DND-41 (cell line): ENCODE measurements around the gene RNF39.

ENCODE experiments used
- CTCF ChIP-seq: IDR thresholded peaks from 2 replicates; pipeline ENCODE4 v1.5.1; 2012; ENCODE audit warnings: borderline replicate concordance, low read length, moderate library complexity, mild to moderate bottlenecking; ENCODE audit not compliant: poor library complexity, severe bottlenecking; ENCODE audit errors: extremely low read depth
- EZH2 ChIP-seq: IDR thresholded peaks from 3 replicates; pipeline ENCODE4 v1.6.1; 2012; ENCODE audit warnings: borderline replicate concordance, low read depth, mild to moderate bottlenecking, moderate library complexity, low read length, inconsistent platforms; ENCODE audit not compliant: severe bottlenecking

- TF ChIP-seq CTCF (no peak), EZH2 (no peak)
Measured at GRCh38 chr6:30074331-30075093, 1.1 kb downstream of the RNF39 start.
